Measurements from ENCODE around the gene ARHGEF11. TPM values are rescaled to one million over a fixed set of nuclear protein-coding genes. Genes with fewer than 3 reads are reported as not detected.

ARHGEF11 gene
- total RNA-seq, 1 experiment from 2014 or later = 44.7 TPM

DNA sequence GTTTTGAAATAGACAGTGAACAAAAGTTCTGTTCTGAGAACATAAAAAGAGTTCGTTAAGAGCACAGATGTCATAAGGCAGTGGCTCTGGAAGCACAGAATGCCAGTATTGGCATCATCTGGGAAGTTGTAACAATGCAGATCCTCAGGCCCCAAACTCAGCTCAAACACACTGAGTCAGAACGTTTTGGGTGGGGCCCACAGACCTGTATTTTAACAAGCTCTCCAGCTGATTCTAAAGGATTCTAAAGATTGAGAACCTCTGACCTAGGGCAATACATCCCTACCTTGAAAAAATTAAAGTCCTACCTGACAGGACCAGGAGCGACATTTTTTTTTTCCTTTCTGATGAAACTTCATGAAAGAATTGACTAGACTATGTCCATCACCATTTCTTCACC is 13.2 kb downstream of the ARHGEF11 start:
- Histone ChIP-seq H3K27me3 (ENCODE audit: control insufficient read depth, insufficient read depth, low read length) (no peaks in the 10 kb centered on the region), H3K4me3 (ENCODE audit: insufficient read depth, low read depth, low read length) (no peak overlapping the region), H3K36me3 (replicated peaks; ENCODE audit: control insufficient read depth, insufficient read depth, low read length) (no peaks in the 10 kb centered on the region; the same call in 1 of the 2 replicates)
- DNase-seq = no peak

- no peaks in the 10 kb centered on the region for H3K27me3 ChIP-seq (ENCODE audit: control insufficient read depth, insufficient read depth, low read length)
- no peak for DNase-seq
- no peaks in the 10 kb centered on the region; the same call in 1 of the 2 replicates for H3K36me3 ChIP-seq (replicated peaks; ENCODE audit: control insufficient read depth, insufficient read depth, low read length)
- H3K4me3 ChIP-seq (ENCODE audit: insufficient read depth, low read depth, low read length) = no peak overlapping the region
These were observed 14.8 kb downstream of the ARHGEF11 start for GRCh38 chr1:157030728-157031127.

DNA sequence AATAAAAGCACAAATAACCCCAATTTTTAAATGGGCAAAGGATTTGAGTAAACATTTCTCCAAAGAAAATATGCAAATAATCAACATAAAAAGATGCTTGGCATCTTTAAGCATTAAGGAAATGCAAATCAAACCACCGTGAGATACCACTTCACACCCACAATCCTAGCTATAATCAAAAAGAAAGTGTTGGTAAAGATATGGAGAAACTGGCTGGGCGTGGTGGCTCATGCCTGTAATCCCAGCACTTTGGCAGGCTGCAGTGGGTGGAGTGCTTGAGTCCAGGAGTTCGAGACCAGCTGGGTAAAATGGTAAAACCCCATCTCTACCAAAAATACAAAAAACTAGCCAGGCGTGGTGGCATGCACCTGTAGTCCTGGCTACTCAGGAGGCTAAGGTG is 16.9 kb downstream of the ARHGEF11 start:
- Histone ChIP-seq H3K4me3 (ENCODE audit: insufficient read depth, low read depth, low read length) (no peak overlapping the region), H3K36me3 (replicated peaks; ENCODE audit: control insufficient read depth, insufficient read depth, low read length) (no peaks in the 10 kb centered on the region; the same call in 1 of the 2 replicates), H3K27me3 (ENCODE audit: control insufficient read depth, insufficient read depth, low read length) (no peaks in the 10 kb centered on the region)
- no peak for DNase-seq

DNA sequence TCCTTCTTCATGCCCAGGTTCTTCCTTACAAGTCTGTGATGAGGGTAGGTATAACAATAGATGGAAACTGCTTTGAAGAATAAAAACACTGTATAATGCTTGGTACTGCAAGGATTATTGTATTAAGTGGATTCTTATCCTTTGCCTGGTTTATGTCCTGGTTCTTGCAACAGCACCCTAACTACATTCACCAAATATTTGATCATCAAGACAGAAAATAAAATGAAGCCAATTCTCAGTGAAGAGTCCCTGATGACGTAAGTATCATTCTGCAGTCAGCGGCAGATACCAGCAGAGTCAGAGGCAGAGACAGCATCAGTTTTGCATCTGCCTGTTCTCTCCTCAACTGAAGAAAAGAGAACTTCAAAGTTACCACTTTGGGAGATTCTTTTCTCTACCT is 19.7 kb downstream of the ARHGEF11 start:
- no peak overlapping the region for H3K4me3 ChIP-seq (ENCODE audit: insufficient read depth, low read depth, low read length)
- no peaks in the 10 kb centered on the region; the same call in 1 of the 2 replicates for H3K36me3 ChIP-seq (replicated peaks; ENCODE audit: control insufficient read depth, insufficient read depth, low read length)

DNA sequence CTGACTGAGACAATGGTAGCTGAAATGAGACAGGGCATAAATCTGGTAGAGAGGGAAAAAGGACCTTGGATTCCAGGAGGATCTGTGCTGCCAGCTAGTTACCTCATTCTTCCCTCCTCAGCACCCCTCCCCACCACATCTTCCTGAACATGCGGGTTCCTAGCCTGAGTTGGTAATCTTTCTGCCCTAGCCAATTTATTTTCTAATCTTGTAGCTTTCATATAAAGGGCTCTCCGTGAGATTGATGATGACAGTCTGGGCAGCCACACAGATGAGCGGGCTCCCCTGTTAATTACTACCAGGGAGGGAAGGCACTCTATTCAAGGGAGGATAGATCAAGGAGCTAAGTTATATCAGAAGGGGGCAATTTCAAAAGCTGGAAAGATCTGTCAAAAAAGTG is 20.2 kb downstream of the ARHGEF11 start:
- no peak for DNase-seq
- no peaks in the 10 kb centered on the region for H3K27me3 ChIP-seq (ENCODE audit: control insufficient read depth, insufficient read depth, low read length)
- H3K4me3 ChIP-seq (ENCODE audit: insufficient read depth, low read depth, low read length) = no peak overlapping the region

More for the DNA sequence above, 19.7 kb downstream of the ARHGEF11 start:
- DNase-seq = no peak
- no peaks in the 10 kb centered on the region for H3K27me3 ChIP-seq (ENCODE audit: control insufficient read depth, insufficient read depth, low read length)

DNA sequence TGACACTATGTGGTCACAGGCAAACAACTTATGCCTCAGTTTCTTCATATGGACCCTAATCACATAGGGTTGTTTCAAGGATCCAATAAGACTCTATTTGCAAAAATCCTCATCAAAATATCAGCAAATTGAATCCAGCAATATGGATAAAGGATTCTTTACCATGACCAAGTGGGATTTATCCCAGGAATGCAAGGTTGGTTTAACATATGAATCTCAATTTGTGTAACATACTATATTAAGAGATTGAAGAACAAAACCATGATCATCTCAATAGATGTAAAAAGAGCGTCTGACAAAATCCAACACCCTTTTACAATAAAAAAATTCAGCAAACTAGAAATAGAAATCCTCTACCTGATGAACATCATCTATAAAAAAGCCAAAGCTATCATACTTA is 23.9 kb downstream of the ARHGEF11 start:
- no peak overlapping the region for H3K4me3 ChIP-seq (ENCODE audit: insufficient read depth, low read depth, low read length)
- H3K36me3 ChIP-seq (replicated peaks; ENCODE audit: control insufficient read depth, insufficient read depth, low read length) = no peaks in the 10 kb centered on the region
- no peak for DNase-seq
- H3K27me3 ChIP-seq (ENCODE audit: control insufficient read depth, insufficient read depth, low read length) = no peaks in the 10 kb centered on the region

More for the DNA sequence above, 20.2 kb downstream of the ARHGEF11 start:
- H3K36me3 ChIP-seq (replicated peaks; ENCODE audit: control insufficient read depth, insufficient read depth, low read length) = no peaks in the 10 kb centered on the region; the same call in 1 of the 2 replicates

DNA sequence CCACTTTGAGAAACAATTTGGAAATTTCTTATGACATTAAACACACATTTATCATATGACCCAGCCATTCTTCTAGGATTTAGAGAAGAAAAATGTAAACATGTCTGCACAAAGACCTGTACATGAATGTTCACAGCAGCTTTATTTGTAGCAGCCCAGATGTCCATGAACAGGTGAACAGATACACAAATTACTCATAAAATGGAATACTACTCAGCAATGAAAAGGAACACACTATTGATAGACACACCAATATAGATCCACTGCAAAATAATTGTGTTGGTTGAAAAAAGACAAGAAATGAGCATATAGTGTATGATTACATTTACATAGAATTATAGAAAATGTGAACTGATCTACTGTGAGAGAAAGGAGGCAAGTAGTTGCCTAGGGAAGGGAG is 26.1 kb downstream of the ARHGEF11 start:
- H3K27me3 ChIP-seq (ENCODE audit: control insufficient read depth, insufficient read depth, low read length) = no peaks in the 10 kb centered on the region
- H3K36me3 ChIP-seq (replicated peaks; ENCODE audit: control insufficient read depth, insufficient read depth, low read length) = no peaks in the 10 kb centered on the region
- no peak for DNase-seq
- H3K4me3 ChIP-seq (ENCODE audit: insufficient read depth, low read depth, low read length) = no peak overlapping the region

DNA sequence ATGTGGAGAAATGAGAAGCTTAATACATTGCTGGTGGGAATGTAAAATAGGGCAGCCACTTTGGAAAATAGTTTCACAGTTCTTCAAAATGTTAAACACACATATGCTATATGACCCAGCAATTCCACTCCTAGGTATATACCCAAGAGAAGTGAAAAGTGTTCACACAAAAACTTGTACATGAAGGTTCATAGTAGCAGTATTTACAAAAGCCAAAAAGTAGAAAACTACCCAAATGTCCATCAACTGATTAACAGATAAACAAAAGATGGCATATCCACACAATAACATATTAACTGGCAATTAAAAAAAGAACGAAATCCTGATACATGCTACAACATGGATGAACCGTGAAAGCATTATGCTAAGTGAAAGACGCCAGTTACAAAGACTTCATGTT is 33.7 kb downstream of the ARHGEF11 start:
- H3K4me3 ChIP-seq (ENCODE audit: insufficient read depth, low read depth, low read length) = no peak overlapping the region
- H3K36me3 ChIP-seq (replicated peaks; ENCODE audit: control insufficient read depth, insufficient read depth, low read length) = no peaks in the 10 kb centered on the region
- no peaks in the 10 kb centered on the region for H3K27me3 ChIP-seq (ENCODE audit: control insufficient read depth, insufficient read depth, low read length)
- no peak for DNase-seq

GRCh38 chr1:157008502-157008901 is 37.0 kb downstream of the ARHGEF11 start:
- DNase-seq = no peak
- Histone ChIP-seq H3K4me3 (ENCODE audit: insufficient read depth, low read depth, low read length) (no peak overlapping the region), H3K36me3 (replicated peaks; ENCODE audit: control insufficient read depth, insufficient read depth, low read length) (no peaks in the 10 kb centered on the region), H3K27me3 (ENCODE audit: control insufficient read depth, insufficient read depth, low read length) (no peaks in the 10 kb centered on the region)

DNA sequence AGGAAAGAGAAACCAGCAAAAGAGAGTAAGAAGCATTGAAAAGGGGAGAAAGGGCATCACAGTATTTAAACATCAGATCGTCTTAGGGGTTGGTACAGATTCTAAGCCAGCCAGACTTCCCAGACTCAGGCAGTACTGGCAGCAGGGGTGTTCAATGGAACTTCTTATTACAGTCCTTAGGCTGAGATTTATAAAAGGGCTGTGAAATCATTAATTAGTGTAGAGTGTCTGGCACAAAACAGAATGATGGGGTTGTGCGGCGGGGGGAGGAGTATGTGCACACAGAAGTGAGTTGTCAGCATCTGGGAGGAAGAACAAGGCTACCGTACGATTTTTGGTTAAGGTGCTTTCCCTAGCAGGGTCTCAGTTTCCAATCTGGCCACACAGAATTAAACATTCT is 38.2 kb downstream of the ARHGEF11 start:
- no peaks in the 10 kb centered on the region for H3K36me3 ChIP-seq (replicated peaks; ENCODE audit: control insufficient read depth, insufficient read depth, low read length)
- H3K27me3 ChIP-seq (ENCODE audit: control insufficient read depth, insufficient read depth, low read length) = no peaks in the 10 kb centered on the region
- no peak for DNase-seq
- H3K4me3 ChIP-seq (ENCODE audit: insufficient read depth, low read depth, low read length) = no peak overlapping the region

- DNase-seq = no peak
These were observed 38.9 kb downstream of the ARHGEF11 start for GRCh38 chr1:157006676-157007075.

DNA sequence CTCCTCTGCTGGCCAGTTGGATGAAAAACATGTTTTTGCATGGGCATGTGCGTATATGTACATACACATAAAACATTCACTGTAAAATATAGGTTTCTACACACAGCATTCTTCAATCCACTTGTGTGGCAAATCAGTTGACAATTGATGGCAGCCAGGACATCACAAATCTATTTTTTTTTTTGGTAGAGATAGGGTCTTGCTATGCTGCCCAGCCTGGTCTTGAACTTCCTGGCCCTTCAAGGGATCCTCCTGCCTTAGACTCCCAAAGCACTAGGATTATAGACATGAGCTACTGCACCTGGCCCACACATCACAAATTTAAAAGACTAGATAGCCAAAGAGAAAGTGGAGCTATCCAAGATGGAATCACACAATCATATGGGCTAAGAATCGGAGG is 39.6 kb downstream of the ARHGEF11 start:
- DNase-seq = no peak
- Histone ChIP-seq H3K36me3 (replicated peaks; ENCODE audit: control insufficient read depth, insufficient read depth, low read length) (no peaks in the 10 kb centered on the region), H3K4me3 (ENCODE audit: insufficient read depth, low read depth, low read length) (no peak overlapping the region), H3K27me3 (ENCODE audit: control insufficient read depth, insufficient read depth, low read length) (no peaks in the 10 kb centered on the region)

More at GRCh38 chr1:157006676-157007075, 38.9 kb downstream of the ARHGEF11 start:
- Histone ChIP-seq H3K36me3 (replicated peaks; ENCODE audit: control insufficient read depth, insufficient read depth, low read length) (no peaks in the 10 kb centered on the region), H3K27me3 (ENCODE audit: control insufficient read depth, insufficient read depth, low read length) (no peaks in the 10 kb centered on the region), H3K4me3 (ENCODE audit: insufficient read depth, low read depth, low read length) (no peak overlapping the region)

DNA sequence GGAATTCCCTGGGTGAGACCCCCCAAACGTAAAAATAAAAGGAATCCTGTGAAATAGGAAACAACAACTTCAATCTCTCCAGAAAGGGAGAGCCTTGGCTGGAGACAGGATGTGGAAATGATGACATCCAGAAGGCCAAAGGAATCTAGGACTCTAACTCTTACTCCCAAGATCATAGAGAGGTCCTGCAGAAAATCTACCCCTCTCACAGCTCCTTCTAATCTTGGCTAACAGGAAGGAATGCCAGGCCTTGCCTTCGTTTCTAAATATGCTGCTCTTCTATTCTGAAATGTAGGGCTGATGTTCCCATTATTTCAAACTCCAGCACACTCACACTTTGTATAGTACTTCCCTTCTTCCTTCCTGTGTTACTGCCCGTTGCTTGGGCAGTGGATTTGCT is 40.7 kb downstream of the ARHGEF11 start:
- no peak overlapping the region for H3K4me3 ChIP-seq (ENCODE audit: insufficient read depth, low read depth, low read length)
- H3K27me3 ChIP-seq (ENCODE audit: control insufficient read depth, insufficient read depth, low read length) = no peaks in the 10 kb centered on the region
- H3K36me3 ChIP-seq (replicated peaks; ENCODE audit: control insufficient read depth, insufficient read depth, low read length) = no peaks in the 10 kb centered on the region
- no peak for DNase-seq

DNA sequence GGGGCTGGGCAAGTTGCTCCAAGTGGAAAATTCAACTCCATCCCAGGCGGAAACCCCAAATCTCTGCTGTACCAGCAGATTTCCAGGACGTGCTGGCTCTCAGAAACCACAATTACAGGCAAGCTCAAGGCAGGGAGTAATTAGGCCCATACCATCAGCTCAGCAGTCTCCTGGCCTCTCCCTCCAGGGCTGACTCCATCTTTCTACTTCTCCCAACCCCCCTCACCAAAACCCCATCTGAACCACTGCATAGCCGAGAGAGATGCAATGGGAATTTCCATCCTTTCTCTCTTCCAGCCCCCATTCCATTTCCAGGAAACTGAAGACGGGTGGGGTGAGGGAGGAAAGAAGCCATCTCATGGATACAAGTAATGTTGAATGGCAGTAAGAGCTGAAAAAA is 41.2 kb downstream of the ARHGEF11 start:
- DNase-seq = no peak
- Histone ChIP-seq H3K36me3 (replicated peaks; ENCODE audit: control insufficient read depth, insufficient read depth, low read length) (no peaks in the 10 kb centered on the region), H3K27me3 (ENCODE audit: control insufficient read depth, insufficient read depth, low read length) (no peaks in the 10 kb centered on the region), H3K4me3 (ENCODE audit: insufficient read depth, low read depth, low read length) (no peak overlapping the region)

GRCh38 chr1:157001304-157001703 is 44.2 kb downstream of the ARHGEF11 start:
- H3K4me3 ChIP-seq (ENCODE audit: insufficient read depth, low read depth, low read length) = no peak overlapping the region
- H3K36me3 ChIP-seq (replicated peaks; ENCODE audit: control insufficient read depth, insufficient read depth, low read length) = no peaks in the 10 kb centered on the region
- DNase-seq = no peak
- no peaks in the 10 kb centered on the region for H3K27me3 ChIP-seq (ENCODE audit: control insufficient read depth, insufficient read depth, low read length)

DNA sequence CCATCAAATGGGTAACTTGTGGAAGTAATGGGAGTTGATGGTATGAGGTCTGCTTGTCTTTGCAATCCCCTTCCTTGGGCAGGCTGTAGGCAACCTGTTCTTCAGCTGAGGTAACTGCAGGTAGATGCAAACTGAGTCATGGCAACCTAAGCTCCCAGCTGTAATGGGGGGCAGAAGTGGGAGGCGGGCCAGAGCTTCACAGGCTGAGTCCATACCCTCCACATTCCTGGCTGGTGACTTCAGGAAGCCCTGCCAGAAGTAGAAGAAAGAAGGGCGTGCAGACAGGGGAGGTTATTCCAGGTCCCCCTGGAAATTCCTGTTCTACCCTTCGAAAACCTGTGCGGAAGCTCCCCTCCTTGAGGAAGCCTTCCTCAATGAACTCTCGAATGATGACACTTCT is 44.9 kb downstream of the ARHGEF11 start:
- Histone ChIP-seq H3K36me3 (replicated peaks; ENCODE audit: control insufficient read depth, insufficient read depth, low read length) (no peaks in the 10 kb centered on the region), H3K4me3 (ENCODE audit: insufficient read depth, low read depth, low read length) (no peak overlapping the region), H3K27me3 (ENCODE audit: control insufficient read depth, insufficient read depth, low read length) (no peaks in the 10 kb centered on the region)
- no peak for DNase-seq

Data from H7 (cell line).